ENCODE results near the gene SLC6A13. TPM values are rescaled to one million over a fixed set of nuclear protein-coding genes. Genes with fewer than 3 reads are reported as not detected.

SLC6A13 gene
- total and polyA plus RNA-seq, 2 of the 13 experiments (the other 11 are each of a cell fraction or from before 2014, with no cell fraction given), result 0.05 to 0.15 TPM

DNA sequence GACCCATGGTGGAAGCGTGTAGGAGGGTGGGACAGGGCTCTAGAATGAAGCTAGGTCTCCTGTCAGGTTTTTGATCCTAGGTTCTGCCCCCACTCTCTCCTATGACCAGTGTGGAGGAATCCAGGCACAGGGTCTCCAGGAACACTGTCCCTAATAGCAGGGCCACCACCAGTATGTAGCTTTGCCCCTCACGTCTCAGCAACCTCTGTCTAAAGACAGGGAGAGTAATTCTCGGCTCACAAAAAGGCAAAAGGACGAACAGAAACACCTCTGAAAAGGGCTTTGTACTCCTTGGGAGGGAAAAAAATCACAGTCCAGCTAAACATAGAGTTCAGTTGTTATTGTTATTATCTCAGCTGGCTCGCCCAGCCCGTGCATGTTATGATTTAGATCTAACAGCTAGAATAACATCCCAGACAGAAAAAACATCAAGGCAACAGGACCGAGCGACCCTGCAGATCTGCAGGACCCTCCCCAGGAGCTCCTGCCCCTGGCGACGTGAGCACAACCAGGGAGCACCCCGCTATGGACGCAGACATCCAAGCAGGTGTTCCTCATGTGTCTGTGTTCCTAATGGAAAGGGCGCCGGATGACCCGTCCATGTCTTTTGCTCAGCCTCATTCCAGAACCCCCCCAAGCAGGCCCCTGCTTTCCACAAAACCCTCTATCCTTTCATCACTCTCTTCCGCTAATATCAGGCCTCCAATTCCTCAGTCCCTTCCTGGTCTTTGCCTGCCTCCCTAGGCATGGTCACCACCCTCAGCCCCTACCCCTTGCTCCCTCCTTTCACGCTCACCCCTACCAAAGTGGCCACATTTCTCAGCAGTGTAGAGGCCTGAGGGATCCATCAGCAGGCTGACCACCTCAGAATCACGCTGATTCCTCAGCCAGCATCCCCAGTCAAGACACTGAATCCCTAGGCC is 34.5 kb downstream of the SLC6A13 start:
- no peaks in the 10 kb centered on the region for H3K79me2 ChIP-seq (ENCODE audit: insufficient read depth, low read length)
- no peak overlapping the region for H3K4me3 ChIP-seq (replicated peaks in 1 of 3; ENCODE audit: insufficient read depth in 1 of 3, low read depth in 2 of 3, low read length in 3 of 3)
- no peak overlapping the region for H3K27ac ChIP-seq (ENCODE audit: extremely low read length, insufficient read depth, low read length)
- ChIA-PET CTCF (ENCODE audit: low intra/inter-chr PET ratio, low total read pairs) (no interaction called here), POLR2A (no interaction called here)
- intact Hi-C loops (cut with micrococcal nuclease; ENCODE audit: unreplicated experiment), result no loop called here
- no peaks in the 10 kb centered on the region for H3K36me3 ChIP-seq (replicated peaks in 1 of 2; ENCODE audit: control insufficient read depth in 1 of 2, insufficient read depth in 2 of 2, low read length in 2 of 2)
- DNase-seq (ENCODE audit: low spot score), result no peak
- in situ Hi-C loops (cut with HindIII; ENCODE audit: extremely low pct_ligation_motif_present, low pct_unique_long_range_greater_than_20kb), result no loop called here
- H3K9me3 ChIP-seq (ENCODE audit: low read length), result no peaks in the 10 kb centered on the region
- ATAC-seq, result no peak
- peaks cover 24% of the 10 kb centered on the region for H3K4me1 ChIP-seq (ENCODE audit: insufficient read depth, low read length)
- 52% methylated on average over 17 of the region's 18 CpGs for WGBS (ENCODE audit: low lambda C conversion rate)
- TF ChIP-seq ZNF605 (CRISPR knock-in tag; IDR thresholded peaks at IDR 0.05), result no peak
- no peak for TF ChIP-seq ZNF260 (CRISPR knock-in tag; IDR thresholded peaks at IDR 0.05; ENCODE audit: borderline replicate concordance, low read depth)
- no peak for TF ChIP-seq U2AF2 (IDR thresholded peaks at IDR 0.05; ENCODE audit: low read depth, low read length)
- TF ChIP-seq, protein P1, sequence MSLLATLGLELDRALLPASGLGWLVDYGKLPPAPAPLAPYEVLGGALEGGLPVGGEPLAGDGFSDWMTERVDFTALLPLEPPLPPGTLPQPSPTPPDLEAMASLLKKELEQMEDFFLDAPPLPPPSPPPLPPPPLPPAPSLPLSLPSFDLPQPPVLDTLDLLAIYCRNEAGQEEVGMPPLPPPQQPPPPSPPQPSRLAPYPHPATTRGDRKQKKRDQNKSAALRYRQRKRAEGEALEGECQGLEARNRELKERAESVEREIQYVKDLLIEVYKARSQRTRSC (CRISPR knock-in tag; IDR thresholded peaks at IDR 0.05; ENCODE audit: low read depth), result no peak
- no peak for TF ChIP-seq HDAC1 (CRISPR knock-in tag; IDR thresholded peaks at IDR 0.05)
- no peak for TF ChIP-seq PTBP1 (IDR thresholded peaks at IDR 0.05; ENCODE audit: low read depth, low read length, poor library complexity, severe bottlenecking)
- no TSS peak for BruUV-seq (replicated peaks)
- H4K20me1 ChIP-seq (ENCODE audit: insufficient read depth, low read length), result no peaks in the 10 kb centered on the region
- H3K4me2 ChIP-seq (ENCODE audit: low read depth, low read length), result no peak overlapping the region
- H3K27me3 ChIP-seq (ENCODE audit: control insufficient read depth in 1 of 2, insufficient read depth in 2 of 2, low read length in 2 of 2), result peaks cover 3 to 6% of the 10 kb centered on the region in 2 experiments; a peak in 3 of 5 replicates
- no peak overlapping the region for H2AFZ ChIP-seq (ENCODE audit: low read length)
- H3K9ac ChIP-seq (ENCODE audit: insufficient read depth, low read depth, low read length), result no peak overlapping the region
- FAIRE-seq, result no peak
